H1 (cell line): ENCODE measurements around the gene AGXT2. TPM values are rescaled to one million over a fixed set of nuclear protein-coding genes. Genes with fewer than 3 reads are reported as not detected.

Experiments used
- PHF8 ChIP-seq: fragments of 200-600 bp; sonication (generic); conservative IDR thresholded peaks from 2 replicates; pipeline ENCODE4 v1.7.1; 2012; ENCODE audit warnings: low read depth, mild to moderate bottlenecking, inconsistent platforms, low read length, moderate library complexity
- POU5F1 ChIP-seq: IDR thresholded peaks from 2 replicates; pipeline ENCODE4 v1.6.1; 2011; ENCODE audit warnings: low read depth, mild to moderate bottlenecking, low read length, moderate library complexity
- SIRT6 ChIP-seq: IDR thresholded peaks from one replicate; pipeline ENCODE4 v1.7.1; 2012; ENCODE audit warnings: low read length, inconsistent platforms
- polyA plus RNA-seq, 7 experiments: library from polyadenylated mRNA; depleted of rRNA in 3 of 7; stranded (reverse) in 5 of 7; unstranded in 2 of 7; fragments of >200 nt in 5 of 7; fragments of 200-250 nt in 2 of 7; gene quantifications; 1 replicate in 5 of 7; 2 replicates in 1 of 7; 4 replicates in 1 of 7; pipeline versions ENCODE4 v1.2.1 to v1.2.3, GENCODE V29; 2011 to 2013; ENCODE audit warnings: missing spikeins in 2 of 7, mixed read lengths in 2 of 7
- total RNA-seq: library from RNA; stranded (reverse); fragmentation: NEBNext Ultra II Directional; extraction: Animal tissue kit (Norgen Biotek cat#: 25700); gene quantifications from 2 replicates; pipeline ENCODE4 v1.2.1, GENCODE V29; 2021
- TF ChIP-seq, protein P1 (sequence below), 3 experiments: IDR thresholded peaks; 1 replicate in 2 of 3; 2 replicates in 1 of 3; pipeline versions ENCODE4 v1.5.1 to v1.6.1; 2011; ENCODE audit warnings: low read length in 3 of 3, mild to moderate bottlenecking in 3 of 3, inconsistent platforms in 2 of 3, low read depth in 1 of 3, moderate library complexity in 1 of 3; ENCODE audit not compliant: insufficient read depth in 1 of 3; ENCODE audit errors: control extremely low read depth in 1 of 3

Gene AGXT2
- total and polyA plus RNA-seq, 2 of the 8 experiments (the other 6 are each of a cell fraction or from before 2014, with no cell fraction given), result not detected

DNA sequence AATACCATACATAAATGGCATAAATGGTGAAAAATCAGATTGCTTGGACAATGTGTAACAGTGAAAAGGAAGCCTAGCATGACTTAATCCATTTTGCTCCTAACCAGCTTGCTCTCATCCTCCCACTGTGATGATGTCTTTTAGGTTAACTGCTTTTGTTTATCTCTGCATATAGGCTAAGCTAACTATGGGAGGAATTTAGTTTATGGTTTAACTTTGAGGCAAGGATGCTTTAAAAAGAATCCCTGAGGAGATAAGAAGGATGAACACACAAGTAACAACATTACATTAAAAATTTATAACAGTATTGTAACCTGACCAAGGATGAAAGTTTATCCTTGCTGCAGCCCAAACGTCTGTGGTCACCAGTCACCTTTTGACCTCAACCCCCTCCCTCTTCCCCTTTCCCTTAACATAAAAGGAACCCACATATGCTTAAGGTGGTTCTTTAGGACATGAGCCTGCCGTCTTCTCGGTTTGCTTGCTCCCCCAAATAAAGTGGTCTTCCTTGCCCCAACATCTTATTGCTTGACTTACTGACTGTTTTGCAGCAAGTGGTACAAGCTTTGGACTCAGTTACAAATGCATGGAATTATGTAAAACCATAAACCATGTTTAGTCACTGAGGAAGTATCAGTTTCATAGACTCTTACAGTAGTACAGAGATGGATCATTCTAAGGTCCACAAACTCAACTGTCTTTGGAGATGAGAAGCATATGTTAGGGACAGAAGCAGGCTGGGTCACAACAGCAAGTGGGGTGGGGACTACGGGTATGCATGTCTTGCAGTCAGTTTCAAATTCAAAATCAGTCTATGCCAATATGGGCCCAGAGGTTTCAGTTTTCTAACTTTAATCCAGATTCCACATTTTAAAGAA lies 31.3 kb downstream of the AGXT2 start (continued):
- no peak for TF ChIP-seq PHF8
- no peak for TF ChIP-seq POU5F1
- TF ChIP-seq, protein P1, sequence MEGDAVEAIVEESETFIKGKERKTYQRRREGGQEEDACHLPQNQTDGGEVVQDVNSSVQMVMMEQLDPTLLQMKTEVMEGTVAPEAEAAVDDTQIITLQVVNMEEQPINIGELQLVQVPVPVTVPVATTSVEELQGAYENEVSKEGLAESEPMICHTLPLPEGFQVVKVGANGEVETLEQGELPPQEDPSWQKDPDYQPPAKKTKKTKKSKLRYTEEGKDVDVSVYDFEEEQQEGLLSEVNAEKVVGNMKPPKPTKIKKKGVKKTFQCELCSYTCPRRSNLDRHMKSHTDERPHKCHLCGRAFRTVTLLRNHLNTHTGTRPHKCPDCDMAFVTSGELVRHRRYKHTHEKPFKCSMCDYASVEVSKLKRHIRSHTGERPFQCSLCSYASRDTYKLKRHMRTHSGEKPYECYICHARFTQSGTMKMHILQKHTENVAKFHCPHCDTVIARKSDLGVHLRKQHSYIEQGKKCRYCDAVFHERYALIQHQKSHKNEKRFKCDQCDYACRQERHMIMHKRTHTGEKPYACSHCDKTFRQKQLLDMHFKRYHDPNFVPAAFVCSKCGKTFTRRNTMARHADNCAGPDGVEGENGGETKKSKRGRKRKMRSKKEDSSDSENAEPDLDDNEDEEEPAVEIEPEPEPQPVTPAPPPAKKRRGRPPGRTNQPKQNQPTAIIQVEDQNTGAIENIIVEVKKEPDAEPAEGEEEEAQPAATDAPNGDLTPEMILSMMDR (IDR thresholded peaks at IDR 0.05; ENCODE audit: control extremely low read depth in 1 of 3, insufficient read depth in 1 of 3, low read depth in 1 of 3, low read length in 3 of 3), result no peak
- TF ChIP-seq SIRT6, result no peak
